ENCODE results near the gene NSD1. TPM values are rescaled to one million over a fixed set of nuclear protein-coding genes. Genes with fewer than 3 reads are reported as not detected.

The NSD1 gene
- total and polyA plus RNA-seq, 9 of the 15 experiments (the other 6 are each of a cell fraction or from before 2014, with no cell fraction given): 3.8 to 51.0 (median 24.7) TPM

GRCh38 chr5:177141496-177141895 is 7.9 kb downstream of the NSD1 start:
- H3K4me2 ChIP-seq (ENCODE audit: insufficient read depth, low read length): no peak overlapping the region
- POLR2A ChIA-PET: interaction anchor here (1.1 kb wide), 1 partner anchor 12 kb away, joined by 3 read pairs; no protein-coding TSS in a partner anchor

More at GRCh38 chr5:177141496-177141895, 7.9 kb downstream of the NSD1 start:
- H3K9me3 ChIP-seq (replicated peaks; ENCODE audit: control insufficient read depth, insufficient read depth, low read depth, low read length): no peaks in the 10 kb centered on the region
- ATAC-seq: no peak
- no TSS peak for BruUV-seq (replicated peaks)
- H4K20me1 ChIP-seq (replicated peaks; ENCODE audit: control insufficient read depth, insufficient read depth, low read length): 0 out of 2 replicates have a peak, but pooled peaks cover 3% of the 10 kb centered on the region
- no peak overlapping the region for H3K27ac ChIP-seq (ENCODE audit: extremely low read depth, low read depth, low read length)
- H3K4me1 ChIP-seq (replicated peaks in 1 of 2; ENCODE audit: control insufficient read depth in 2 of 2, insufficient read depth in 2 of 2, low read length in 2 of 2): peaks cover 0 to 4% of the 10 kb centered on the region in 2 experiments; a peak in 2 of 5 replicates
- TF ChIP-seq CREM (IDR thresholded peaks at IDR 0.05; ENCODE audit: low read depth): no peak
- no peak for TF ChIP-seq REST (IDR thresholded peaks at IDR 0.05; ENCODE audit: borderline replicate concordance)
- TF ChIP-seq REST (CRISPR knock-in tag; IDR thresholded peaks at IDR 0.05; ENCODE audit: low read depth): no peak
- no peak for TF ChIP-seq CBX1 (IDR thresholded peaks at IDR 0.05; ENCODE audit: low read depth)
- no peak for TF ChIP-seq ZNF354B (CRISPR knock-in tag; IDR thresholded peaks at IDR 0.05)
- no peak for TF ChIP-seq GABPB1 (CRISPR knock-in tag; IDR thresholded peaks at IDR 0.05)
- no peak for TF ChIP-seq SIRT6 (IDR thresholded peaks at IDR 0.05; ENCODE audit: low read depth, low read length)
- no peak for TF ChIP-seq ELF1 (tag; IDR thresholded peaks at IDR 0.05)
- no peak for TF ChIP-seq FOXK1 (CRISPR knock-in tag; IDR thresholded peaks at IDR 0.05; ENCODE audit: borderline replicate concordance)
- TF ChIP-seq ZNF444 (CRISPR knock-in tag; IDR thresholded peaks at IDR 0.05): no peak
- TF ChIP-seq MAFF (IDR thresholded peaks at IDR 0.05; ENCODE audit: low read length): no peak
- TF ChIP-seq PCBP1 (IDR thresholded peaks at IDR 0.05; ENCODE audit: low read depth, low read length, poor library complexity, severe bottlenecking): no peak
- TF ChIP-seq NR2C1 (IDR thresholded peaks at IDR 0.05): no peak
- TF ChIP-seq NR2C1 (tag; IDR thresholded peaks at IDR 0.05): no peak
- no peak for TF ChIP-seq SETDB1 (IDR thresholded peaks at IDR 0.05; ENCODE audit: low read length)
- no peak for TF ChIP-seq SMARCA4 (IDR thresholded peaks at IDR 0.05)
- TF ChIP-seq ZNF766 (CRISPR knock-in tag; conservative IDR thresholded peaks at IDR 0.05): no peak
- no peak for TF ChIP-seq CEBPG (CRISPR knock-in tag; IDR thresholded peaks at IDR 0.05)
- TF ChIP-seq CEBPG (tag; conservative IDR thresholded peaks at IDR 0.05 in 1 of 2, IDR thresholded peaks at IDR 0.05 in 1 of 2): no peak
- peaks cover 82% of the 10 kb centered on the region for H3K79me2 ChIP-seq (ENCODE audit: control insufficient read depth, insufficient read depth, low read length)
- no peak for FAIRE-seq
- in situ Hi-C loops (cut with MboI) (no loop called here), intact Hi-C loops (cut with micrococcal nuclease) (no loop called here)
- 77% methylated on average over 3 of the region's 3 CpGs for WGBS (ENCODE audit: insufficient coverage, low coverage, missing lambda C conversion rate)
- peaks cover 82% of the 10 kb centered on the region for H3K36me3 ChIP-seq (ENCODE audit: control insufficient read depth, insufficient read depth, low read length)
- no peak for DNase-seq (ENCODE audit: extremely low read depth in 1 of 4, low spot score in 3 of 4)
- no peak overlapping the region for H2AFZ ChIP-seq (ENCODE audit: low read depth, low read length)
- H3K27me3 ChIP-seq (ENCODE audit: control insufficient read depth in 2 of 2, insufficient read depth in 2 of 2, low read length in 2 of 2): no peaks in the 10 kb centered on the region
- no peak overlapping the region for H3K4me3 ChIP-seq
- CTCF ChIA-PET (ENCODE audit: low intra/inter-chr PET ratio): no interaction called here
- no peaks in the 10 kb centered on the region for H3K9me1 ChIP-seq (ENCODE audit: control insufficient read depth, insufficient read depth, low read length)
- no peak overlapping the region for H3K9ac ChIP-seq (ENCODE audit: insufficient read depth in 1 of 2, low read depth in 2 of 2, low read length in 2 of 2)

Measured in K562 (cell line).